ENCODE measurements around the gene EFHD1.
"Not testable (repeated sequence)": the region's sequence is repeated elsewhere in the genome, so short reads cannot be mapped to it uniquely, and the experiment has no call there.

EFHD1 gene

GRCh38 chr2:232688201-232688600 is 54.8 kb downstream of the EFHD1 start:
- DNase-seq (ENCODE audit: extremely low read depth, low read depth): no peak
- H3K4me3 ChIP-seq (replicated peaks; ENCODE audit: low read depth, low read length): no peak overlapping the region
- TF ChIP-seq CTCF (IDR thresholded peaks at IDR 0.05; ENCODE audit: low read depth, low read length, missing control alignments): no peak

DNA sequence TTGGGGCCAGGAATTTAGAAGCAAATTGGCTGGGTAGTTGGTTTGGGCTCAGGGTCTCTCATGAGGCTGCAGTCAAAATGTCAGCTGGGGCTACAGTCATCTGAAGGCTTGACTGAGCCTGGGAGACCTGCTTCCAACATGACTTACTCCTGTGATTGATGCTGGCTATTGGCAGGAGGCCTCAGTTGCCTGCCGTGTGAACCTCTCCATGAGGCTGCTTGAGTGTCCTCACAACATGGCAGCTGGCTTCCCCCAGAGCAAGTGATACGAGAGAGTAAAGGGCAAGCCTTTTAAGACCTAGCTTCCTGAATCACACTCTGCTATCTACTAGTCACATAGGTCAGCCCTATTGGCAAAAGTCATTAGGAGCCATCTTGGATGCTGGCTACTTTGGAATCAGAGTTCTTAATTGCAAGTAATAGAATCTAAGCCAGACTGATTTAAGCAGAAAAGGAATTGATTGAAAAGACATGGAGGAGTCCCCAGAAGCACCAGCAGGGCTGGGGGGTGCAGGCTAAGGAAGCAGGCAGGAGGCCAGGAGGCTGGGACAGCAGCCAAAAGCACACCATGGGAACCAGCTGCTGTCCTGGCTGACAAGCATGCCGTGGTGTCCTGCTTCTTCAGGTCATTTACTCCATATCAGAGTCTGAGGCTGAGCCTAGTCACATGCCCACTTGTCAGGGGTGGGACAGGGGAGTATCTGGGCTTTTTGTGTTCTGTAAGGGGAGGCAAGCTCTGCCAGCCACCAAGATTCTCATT is 55.9 kb downstream of the EFHD1 start:
- H3K4me3 ChIP-seq (replicated peaks; ENCODE audit: low read depth, low read length): no peak overlapping the region
- peak; percentile 15 for DNase-seq (ENCODE audit: extremely low read depth, low read depth)
- TF ChIP-seq CTCF (IDR thresholded peaks at IDR 0.05; ENCODE audit: low read depth, low read length, missing control alignments): no peak

GRCh38 chr2:232691117-232691516 is 57.7 kb downstream of the EFHD1 start:
- H3K4me3 ChIP-seq (replicated peaks; ENCODE audit: low read depth, low read length); DNase-seq (ENCODE audit: extremely low read depth, low read depth): not testable (repeated sequence)

- H3K4me3 ChIP-seq (replicated peaks; ENCODE audit: low read depth, low read length): no peak overlapping the region
- no peak for TF ChIP-seq CTCF (IDR thresholded peaks at IDR 0.05; ENCODE audit: low read depth, low read length, missing control alignments)
- no peak for DNase-seq (ENCODE audit: extremely low read depth, low read depth)
Measured at GRCh38 chr2:232693344-232693743, 59.9 kb downstream of the EFHD1 start.

GRCh38 chr2:232696609-232697058 is 63.2 kb downstream of the EFHD1 start:
- TF ChIP-seq CTCF (IDR thresholded peaks at IDR 0.05; ENCODE audit: low read depth, low read length, missing control alignments): no peak
- H3K4me3 ChIP-seq (replicated peaks; ENCODE audit: low read depth, low read length): peak overlapping the region; percentile 98

GRCh38 chr2:232697059-232697806 is 63.8 kb downstream of the EFHD1 start, which contains the start of gene GIGYF2:
Gene GIGYF2 (plus strand): TSS chr2:232697331. CDS start chr2:232735198, 37,867 bp downstream.
- H3K4me3 ChIP-seq (replicated peaks; ENCODE audit: low read depth, low read length): peak within 1 kb of the TSS; percentile 98
- peak; percentile 84 for DNase-seq (ENCODE audit: extremely low read depth, low read depth)
- TF ChIP-seq CTCF (IDR thresholded peaks at IDR 0.05; ENCODE audit: low read depth, low read length, missing control alignments): no peak

More at GRCh38 chr2:232696609-232697058, 63.2 kb downstream of the EFHD1 start:
- DNase-seq (ENCODE audit: extremely low read depth, low read depth): no peak

DNA sequence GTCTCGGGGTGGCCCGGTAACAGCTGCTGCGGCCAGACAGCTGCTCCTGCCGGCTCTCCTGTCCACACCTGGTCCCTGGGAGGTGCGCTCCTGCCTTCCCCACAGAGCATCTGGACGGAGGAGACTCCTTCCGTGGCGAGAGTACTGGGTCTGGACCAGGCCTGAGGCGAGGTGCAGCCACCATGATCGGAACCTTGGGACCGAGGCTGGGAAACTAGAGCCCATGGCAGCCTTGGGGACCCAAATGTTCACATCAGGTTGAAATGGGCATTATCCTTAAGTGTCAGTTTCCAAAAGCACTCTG is 64.4 kb downstream of the EFHD1 start:
- peak overlapping the region; percentile 98 for H3K4me3 ChIP-seq (replicated peaks; ENCODE audit: low read depth, low read length)
- no peak for TF ChIP-seq CTCF (IDR thresholded peaks at IDR 0.05; ENCODE audit: low read depth, low read length, missing control alignments)
- no peak for DNase-seq (ENCODE audit: extremely low read depth, low read depth)

Data from HFF-Myc (cell line).